HepG2 (cell line): ENCODE measurements around the gene LRRC27. TPM values are rescaled to one million over a fixed set of nuclear protein-coding genes. Genes with fewer than 3 reads are reported as not detected.

Experiments
- ETV6 ChIP-seq: sonication (generic); formaldehyde crosslinking; conservative IDR thresholded peaks from 2 replicates; pipeline ENCODE4 v1.4.0; 2020; ENCODE audit warnings: missing genetic modification reagents
- HDAC2 ChIP-seq: sonication (generic); formaldehyde crosslinking; IDR thresholded peaks from 2 replicates; pipeline ENCODE4 v1.4.0; 2020; ENCODE audit warnings: missing genetic modification reagents
- NFKBIZ ChIP-seq: IDR thresholded peaks from 2 replicates; pipeline ENCODE4 v1.6.1; 2018; ENCODE audit warnings: missing genetic modification reagents, missing compliant biosample characterization
- REST ChIP-seq, 2 experiments: IDR thresholded peaks; 2 replicates each; pipeline ENCODE4 v1.6.1; 2011 to 2012; ENCODE audit warnings: low read length in 2 of 2, borderline replicate concordance in 1 of 2, low read depth in 1 of 2, mild to moderate bottlenecking in 1 of 2, moderate library complexity in 1 of 2
- REXO4 ChIP-seq: sonication (generic); formaldehyde crosslinking; IDR thresholded peaks from 2 replicates; pipeline ENCODE4 v1.8.0; 2022; ENCODE audit warnings: missing genetic modification reagents, mild to moderate bottlenecking, borderline replicate concordance
- RNF2 ChIP-seq: fragments of 450-650 bp; conservative IDR thresholded peaks from 2 replicates; pipeline ENCODE4 v1.6.1; 2016; ENCODE audit warnings: low read depth
- RNF219 ChIP-seq: sonication (generic); formaldehyde crosslinking; IDR thresholded peaks from 2 replicates; pipeline ENCODE4 v1.5.0; 2020; ENCODE audit warnings: mild to moderate bottlenecking, missing genetic modification reagents
- TAF15 ChIP-seq: fragments of 200-400 bp; formaldehyde crosslinking; IDR thresholded peaks from one replicate; pipeline ENCODE4 v1.6.1; 2018; ENCODE audit warnings: mild to moderate bottlenecking, low read depth, low read length; ENCODE audit not compliant: poor library complexity, severe bottlenecking
- TBL1XR1 ChIP-seq: fragments of 150-350 bp; IDR thresholded peaks from 2 replicates; pipeline ENCODE4 v1.6.1; 2014; ENCODE audit warnings: borderline replicate concordance, low read length; ENCODE audit not compliant: partially characterized antibody
- ZBTB2 ChIP-seq: sonication (generic); formaldehyde crosslinking; IDR thresholded peaks from 2 replicates; pipeline ENCODE4 v1.8.0; 2022; ENCODE audit warnings: low read depth, missing genetic modification reagents
- ZBTB21 ChIP-seq: sonication (generic); formaldehyde crosslinking; IDR thresholded peaks from 2 replicates; pipeline ENCODE4 v1.4.0; 2020; ENCODE audit warnings: missing genetic modification reagents
- ZBTB4 ChIP-seq: sonication (generic); formaldehyde crosslinking; IDR thresholded peaks from 2 replicates; pipeline ENCODE4 v1.4.0; 2020; ENCODE audit warnings: missing genetic modification reagents, mild to moderate bottlenecking, borderline replicate concordance
- ZFP36L2 ChIP-seq: sonication (generic); formaldehyde crosslinking; IDR thresholded peaks from 2 replicates; pipeline ENCODE4 v1.4.0; 2020; ENCODE audit warnings: missing genetic modification reagents
- ZNF274 ChIP-seq: sonication (generic); formaldehyde crosslinking; IDR thresholded peaks from 2 replicates; pipeline ENCODE4 v1.5.1; 2020; ENCODE audit warnings: mild to moderate bottlenecking, missing genetic modification reagents
- ZNF468 ChIP-seq: sonication (generic); formaldehyde crosslinking; IDR thresholded peaks from 2 replicates; pipeline ENCODE4 v1.8.0; 2022; ENCODE audit warnings: mild to moderate bottlenecking, moderate library complexity, missing genetic modification reagents
- ZNF660 ChIP-seq: sonication (generic); formaldehyde crosslinking; IDR thresholded peaks from 2 replicates; pipeline ENCODE4 v1.5.1; 2020; ENCODE audit warnings: mild to moderate bottlenecking, low read depth, missing genetic modification reagents, borderline replicate concordance
- ZNF850 ChIP-seq: sonication (generic); formaldehyde crosslinking; conservative IDR thresholded peaks from 2 replicates; pipeline ENCODE4 v1.9.0; 2021; ENCODE audit warnings: mild to moderate bottlenecking, missing genetic modification reagents
- ZSCAN25 ChIP-seq: sonication (generic); formaldehyde crosslinking; IDR thresholded peaks from 2 replicates; pipeline ENCODE4 v1.8.0; 2022; ENCODE audit warnings: mild to moderate bottlenecking, missing genetic modification reagents
- ZSCAN31 ChIP-seq: sonication (generic); formaldehyde crosslinking; IDR thresholded peaks from 2 replicates; pipeline ENCODE4 v1.5.0; 2020; ENCODE audit warnings: low read depth, mild to moderate bottlenecking, missing genetic modification reagents
- polyA plus RNA-seq, 8 experiments: library from polyadenylated mRNA; depleted of rRNA in 3 of 8; stranded (reverse) in 7 of 8; unstranded in 1 of 8; fragments of >200 nt; fragmentation: Illumina TruSeq in 4 of 8; extraction: Trizol in 4 of 8; gene quantifications; 2 replicates each; pipeline versions ENCODE4 v1.2.1 to v1.2.3, GENCODE V29; 2011 to 2016; ENCODE audit warnings: low read depth in 4 of 8, missing spikeins in 1 of 8, mixed read lengths in 1 of 8; ENCODE audit not compliant: insufficient read depth in 1 of 8
- total RNA-seq, 5 experiments: library from RNA; depleted of rRNA; stranded (reverse); fragments of >200 nt; fragmentation: Illumina TruSeq; extraction: Trizol; gene quantifications; 2 replicates each; pipeline ENCODE4 v1.2.3, GENCODE V29; 2016; ENCODE audit warnings: low read depth in 1 of 5

LRRC27 gene
- total and polyA plus RNA-seq, 2 of the 13 experiments (the other 11 are each of a cell fraction or from before 2014, with no cell fraction given), result 4.2 to 4.6 TPM

GRCh38 chr10:132395704-132396493 is 63.9 kb downstream of the LRRC27 start (continued):
- no peak for TF ChIP-seq RNF219 (CRISPR knock-in tag)
- TF ChIP-seq TBL1XR1, result no peak
- no peak for TF ChIP-seq ZBTB21
- TF ChIP-seq REXO4 (CRISPR knock-in tag), result no peak
- no peak for TF ChIP-seq RNF2
- no peak for TF ChIP-seq TAF15
- no peak for TF ChIP-seq ZNF274
- no peak for TF ChIP-seq ZFP36L2 (CRISPR knock-in tag)
- no peak for TF ChIP-seq ZSCAN25
- peak; percentile 45; the same call in 1 of the 2 replicates for TF ChIP-seq HDAC2 (CRISPR knock-in tag)
- TF ChIP-seq ZSCAN31, result peak; percentile 88
- TF ChIP-seq REST (IDR thresholded peaks at IDR 0.05; ENCODE audit: borderline replicate concordance in 1 of 2, low read depth in 1 of 2, low read length in 2 of 2), result no peak
- TF ChIP-seq ZBTB2 (CRISPR knock-in tag), result no peak
- no peak for TF ChIP-seq NFKBIZ (CRISPR knock-in tag)
- no peak for TF ChIP-seq ZNF468
- TF ChIP-seq ZBTB4 (CRISPR knock-in tag), result 0 out of 2 replicates have a peak, but pooled peaks have one; percentile 19
- TF ChIP-seq ETV6 (CRISPR knock-in tag), result no peak
- no peak for TF ChIP-seq ZNF660
- TF ChIP-seq ZNF850 (CRISPR knock-in tag), result no peak
